Measurements from ENCODE around the gene KDM2A.
A peak's percentile ranks its signal among the peaks of the same experiment; 100 is the strongest.

The KDM2A gene

DNA sequence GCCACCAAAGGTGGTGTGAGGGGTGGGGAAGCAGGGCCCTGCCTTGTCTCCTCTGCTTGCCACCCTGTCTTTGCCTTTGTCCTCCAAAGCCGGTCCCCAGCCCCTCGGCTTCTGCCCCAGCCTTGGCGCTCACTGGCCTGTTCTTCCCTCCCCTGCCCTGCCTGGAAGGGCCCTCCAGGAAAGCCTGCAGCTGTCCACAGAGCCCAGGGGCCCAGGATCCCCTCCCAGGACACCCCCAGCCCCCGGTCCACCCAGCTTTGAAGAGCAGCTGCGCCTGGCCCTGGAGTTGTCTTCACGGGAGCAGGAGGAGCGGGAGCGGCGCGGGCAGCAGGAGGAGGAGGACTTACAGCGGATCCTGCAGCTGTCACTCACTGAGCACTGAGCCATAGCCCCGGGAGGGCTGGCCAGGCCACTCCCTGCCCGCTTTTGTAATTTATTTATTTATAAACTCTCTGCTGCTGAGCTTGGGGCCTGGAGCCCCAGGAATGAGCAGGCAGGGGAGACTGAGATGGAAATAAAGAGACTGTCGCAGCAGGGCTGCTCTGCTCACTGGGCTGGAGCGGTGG lies 183.0 kb downstream of the KDM2A start:
- DNase-seq (ENCODE audit: low spot score) = no peak

DNA sequence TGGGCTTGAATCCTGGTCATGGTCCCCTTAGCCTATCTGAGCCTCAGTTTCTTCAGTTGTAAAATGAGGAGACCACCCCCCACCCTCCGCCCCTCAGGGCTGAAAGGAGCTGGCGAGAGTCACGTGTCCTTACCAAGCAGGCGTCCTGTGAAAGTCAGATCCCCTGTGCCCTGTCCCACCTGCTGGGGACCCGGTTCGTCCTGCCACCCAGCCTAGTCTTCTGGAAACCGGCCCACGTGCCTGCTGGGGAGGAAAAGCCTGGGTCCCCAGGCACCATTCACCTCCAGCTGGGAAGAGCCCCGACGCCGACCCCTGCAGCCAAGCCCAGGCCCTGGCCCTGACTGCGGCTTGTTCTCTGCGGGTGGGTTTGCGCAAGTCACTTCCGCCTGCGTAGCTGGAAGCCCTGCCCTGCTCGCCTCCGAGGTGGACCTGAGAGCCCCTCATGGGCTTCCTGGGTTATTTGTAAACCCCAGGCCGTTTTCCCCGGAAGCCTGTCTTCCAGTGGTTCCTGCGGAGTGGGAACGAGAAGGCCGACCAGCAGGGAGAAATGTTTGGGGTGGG lies 183.6 kb downstream of the KDM2A start:
- no peak for DNase-seq (ENCODE audit: low spot score)

GRCh38 chr11:67303132-67303834 lies 184.2 kb downstream of the KDM2A start, which contains the start of gene SSH3:
Gene SSH3 (plus strand): TSS chr11:67303530. CDS start chr11:67303626, 96 bp downstream.
- DNase-seq (ENCODE audit: low spot score) = peak; percentile 35

GRCh38 chr11:67303835-67304411 lies 184.9 kb downstream of the KDM2A start:
- no peak for DNase-seq (ENCODE audit: low spot score)

DNA sequence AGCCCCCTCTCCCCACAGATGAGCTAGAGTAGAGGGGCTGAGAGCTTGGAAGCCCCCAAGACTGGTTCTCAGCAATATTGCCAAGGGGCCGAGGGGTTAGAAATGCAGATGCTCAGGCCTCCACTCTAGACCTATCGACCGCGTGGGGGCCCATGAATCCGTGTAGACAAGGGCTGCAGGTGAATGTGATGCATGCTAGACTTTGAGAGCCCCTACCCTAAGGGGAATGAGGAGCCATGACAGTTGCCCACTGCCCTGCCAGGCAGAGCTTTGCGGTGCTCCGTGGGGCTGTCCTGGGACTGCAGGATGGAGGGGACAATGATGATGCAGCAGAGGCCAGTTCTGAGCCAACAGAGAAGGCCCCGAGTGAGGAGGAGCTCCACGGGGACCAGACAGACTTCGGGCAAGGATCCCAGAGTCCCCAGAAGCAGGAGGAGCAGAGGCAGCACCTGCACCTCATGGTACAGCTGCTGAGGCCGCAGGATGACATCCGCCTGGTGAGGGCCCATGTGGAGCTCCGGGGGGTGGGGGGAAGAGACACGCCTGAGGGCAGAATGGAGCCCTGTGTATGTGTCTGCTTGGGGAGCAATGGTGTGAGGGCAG lies 185.5 kb downstream of the KDM2A start:
- no peak for DNase-seq (ENCODE audit: low spot score)

DNA sequence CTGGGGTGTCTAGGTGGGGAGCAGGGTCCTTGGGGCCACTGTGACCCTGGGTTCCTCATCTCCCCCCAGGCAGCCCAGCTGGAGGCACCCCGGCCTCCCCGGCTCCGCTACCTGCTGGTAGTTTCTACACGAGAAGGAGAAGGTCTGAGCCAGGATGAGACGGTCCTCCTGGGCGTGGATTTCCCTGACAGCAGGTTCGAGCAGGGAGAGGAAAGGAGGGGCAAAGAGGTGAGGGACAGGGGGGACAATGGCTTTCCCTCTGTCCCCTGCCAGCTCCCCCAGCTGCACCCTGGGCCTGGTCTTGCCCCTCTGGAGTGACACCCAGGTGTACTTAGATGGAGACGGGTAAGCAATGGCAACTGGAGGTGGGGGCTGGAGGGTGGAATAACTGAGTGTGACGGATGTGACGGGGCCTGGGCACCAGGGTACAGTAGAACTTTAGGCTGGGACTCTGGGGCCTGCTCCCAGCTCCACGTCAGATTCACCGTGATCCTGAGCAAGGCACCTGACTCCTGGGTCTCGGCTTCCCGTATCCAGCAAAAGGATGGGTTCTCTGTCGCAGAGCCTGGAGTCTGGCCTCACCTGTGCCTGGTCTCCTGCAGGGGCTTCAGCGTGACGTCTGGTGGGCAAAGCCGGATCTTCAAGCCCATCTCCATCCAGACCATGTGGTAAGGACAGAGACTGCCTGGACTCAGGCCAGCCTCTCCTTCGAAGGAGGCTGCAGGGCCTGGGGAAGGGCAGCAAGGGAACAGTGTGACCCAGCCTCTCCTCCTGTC lies 187.9 kb downstream of the KDM2A start:
- DNase-seq (ENCODE audit: low spot score) = no peak

DNA sequence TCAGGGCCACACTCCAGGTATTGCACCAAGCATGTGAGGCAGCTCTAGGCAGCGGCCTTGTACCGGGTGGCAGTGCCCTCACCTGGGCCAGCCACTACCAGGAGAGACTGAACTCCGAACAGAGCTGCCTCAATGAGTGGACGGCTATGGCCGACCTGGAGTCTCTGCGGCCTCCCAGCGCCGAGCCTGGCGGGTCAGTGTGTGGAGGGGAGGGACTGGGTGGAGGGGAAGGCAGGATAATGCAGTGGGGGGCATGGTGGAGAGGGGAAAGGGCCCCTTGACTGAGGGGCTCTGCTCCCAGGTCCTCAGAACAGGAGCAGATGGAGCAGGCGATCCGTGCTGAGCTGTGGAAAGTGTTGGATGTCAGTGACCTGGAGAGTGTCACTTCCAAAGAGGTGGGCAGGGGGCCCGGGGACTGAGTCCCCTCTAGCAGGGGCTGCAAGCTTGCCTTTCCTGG lies 188.5 kb downstream of the KDM2A start:
- DNase-seq (ENCODE audit: low spot score) = no peak
